Colonic mucosa (tissue), 4 donors: Measurements from ENCODE around the gene KIF21B. TPM values are rescaled to one million over a fixed set of nuclear protein-coding genes. Genes with fewer than 3 reads are reported as not detected.

Experiments used
- DNase-seq: peaks from one replicate; pipeline ENCODE4 v3.0.0-alpha.2; 2020
- H3K27ac ChIP-seq: fragments of 200-600 bp; one replicate; pipeline ENCODE4 v1.8.0; 2021
- H3K27me3 ChIP-seq: fragments of 200-600 bp; one replicate; pipeline ENCODE4 v1.8.0; 2021
- H3K36me3 ChIP-seq: fragments of 200-600 bp; one replicate; pipeline ENCODE4 v1.8.0; 2021
- H3K4me1 ChIP-seq: fragments of 200-600 bp; one replicate; pipeline ENCODE4 v1.8.0; 2021; ENCODE audit warnings: mild to moderate bottlenecking
- H3K4me3 ChIP-seq: fragments of 200-600 bp; one replicate; pipeline ENCODE4 v1.8.0; 2021
- H3K9ac ChIP-seq, 2 donors: one replicate each; pipeline ENCODE4 v1.7.0; 2013; ENCODE audit warnings: control low read depth in 2 of 2, low read depth in 2 of 2, low read length in 2 of 2
- H3K9me3 ChIP-seq: fragments of 200-600 bp; one replicate; pipeline ENCODE4 v1.8.0; 2021
- intact Hi-C: fragments of 100-400 bp; cut with DNase I; formaldehyde crosslinking; loops from one replicate; pipeline ENCODE4 v1.14.1; 2022
- total RNA-seq, 2 donors: library from RNA; stranded (reverse); fragmentation: NEBNext Ultra II Directional in 1 of 2; extraction: Animal tissue kit (Norgen Biotek cat#: 25700) in 1 of 2; gene quantifications; one replicate each; pipeline ENCODE4 v1.2.1, GENCODE V29; 2021
- TF ChIP-seq, protein P1 (sequence below): fragments of 200-600 bp; IDR thresholded peaks from one replicate; pipeline ENCODE4 v1.8.0; 2022; ENCODE audit warnings: antibody characterized with exemption, mild to moderate bottlenecking
- donor health status: healthy.
- donor health status: DM: no; HTN: no; CAD: no.
- donor health status: DM: no; HTN: no; CAD: no.

KIF21B gene
- total RNA-seq, 2 donors from 2014 or later: 3.1 to 10.4 TPM

DNA sequence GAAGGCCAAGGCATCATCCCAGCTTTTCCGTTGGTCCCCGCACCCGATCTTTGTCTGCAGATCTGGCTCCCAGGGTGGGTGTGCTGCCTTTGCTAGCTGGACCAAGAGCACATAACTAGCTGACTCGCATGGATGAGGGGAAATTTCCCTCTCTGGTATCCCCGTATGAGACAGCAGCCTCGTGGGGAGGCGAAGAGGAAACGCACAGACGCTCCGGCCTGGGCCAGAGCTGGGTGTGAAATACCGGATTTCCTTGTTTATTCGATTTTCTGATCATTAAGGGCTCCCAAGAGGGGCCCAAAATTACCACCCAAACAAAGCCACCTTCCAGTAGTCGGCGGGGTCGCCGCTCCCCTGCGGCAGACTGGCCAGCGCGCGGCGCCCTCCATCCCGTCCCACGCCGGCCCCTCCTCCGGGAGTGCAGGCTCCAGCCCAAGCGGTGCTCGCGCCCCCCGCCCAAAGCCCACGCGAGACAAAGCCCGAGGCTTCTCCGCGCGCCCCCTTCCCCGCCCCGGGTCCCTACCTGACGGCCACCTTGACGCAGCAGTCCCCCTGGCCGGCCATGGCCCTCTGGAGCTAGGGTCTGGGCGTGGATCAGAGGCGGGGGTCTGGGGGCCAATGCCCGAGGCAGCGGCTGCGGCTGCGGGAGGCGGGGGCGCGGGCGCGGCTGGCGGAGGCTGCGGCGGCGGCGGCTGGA is 546 bp downstream of the KIF21B start:
- TF ChIP-seq, protein P1, sequence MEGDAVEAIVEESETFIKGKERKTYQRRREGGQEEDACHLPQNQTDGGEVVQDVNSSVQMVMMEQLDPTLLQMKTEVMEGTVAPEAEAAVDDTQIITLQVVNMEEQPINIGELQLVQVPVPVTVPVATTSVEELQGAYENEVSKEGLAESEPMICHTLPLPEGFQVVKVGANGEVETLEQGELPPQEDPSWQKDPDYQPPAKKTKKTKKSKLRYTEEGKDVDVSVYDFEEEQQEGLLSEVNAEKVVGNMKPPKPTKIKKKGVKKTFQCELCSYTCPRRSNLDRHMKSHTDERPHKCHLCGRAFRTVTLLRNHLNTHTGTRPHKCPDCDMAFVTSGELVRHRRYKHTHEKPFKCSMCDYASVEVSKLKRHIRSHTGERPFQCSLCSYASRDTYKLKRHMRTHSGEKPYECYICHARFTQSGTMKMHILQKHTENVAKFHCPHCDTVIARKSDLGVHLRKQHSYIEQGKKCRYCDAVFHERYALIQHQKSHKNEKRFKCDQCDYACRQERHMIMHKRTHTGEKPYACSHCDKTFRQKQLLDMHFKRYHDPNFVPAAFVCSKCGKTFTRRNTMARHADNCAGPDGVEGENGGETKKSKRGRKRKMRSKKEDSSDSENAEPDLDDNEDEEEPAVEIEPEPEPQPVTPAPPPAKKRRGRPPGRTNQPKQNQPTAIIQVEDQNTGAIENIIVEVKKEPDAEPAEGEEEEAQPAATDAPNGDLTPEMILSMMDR: no peak
- no peaks in the 10 kb centered on the region for H3K27me3 ChIP-seq
- peak overlapping the region; percentile 63 for H3K4me3 ChIP-seq
- peaks cover 22% of the 10 kb centered on the region for H3K4me1 ChIP-seq
- intact Hi-C loops: no loop called here
- peak; percentile 32 for DNase-seq
- H3K9me3 ChIP-seq: no peaks in the 10 kb centered on the region
- H3K9ac ChIP-seq: peak overlapping the region; percentile 65 to 73
- H3K36me3 ChIP-seq: no peaks in the 10 kb centered on the region
- H3K27ac ChIP-seq: no peak overlapping the region

DNA sequence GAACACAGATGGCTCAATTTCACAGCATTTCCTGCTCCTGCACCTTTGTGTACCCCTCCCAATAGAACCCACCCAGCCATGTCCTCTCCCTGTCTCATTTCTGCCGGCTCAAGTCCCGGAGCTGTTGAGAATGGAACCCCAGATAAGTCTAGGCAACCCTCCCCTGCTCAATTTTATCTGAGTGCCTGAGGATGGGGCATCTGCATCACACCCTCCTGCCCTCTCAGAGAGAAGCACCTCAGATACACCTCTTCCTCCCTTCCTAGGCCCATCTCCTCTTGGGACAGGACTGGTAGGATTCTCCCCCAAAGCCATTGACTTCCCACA is 1.1 kb downstream of the KIF21B start:
- H3K4me1 ChIP-seq: peaks cover 22% of the 10 kb centered on the region
- H3K27ac ChIP-seq: no peak overlapping the region

DNA sequence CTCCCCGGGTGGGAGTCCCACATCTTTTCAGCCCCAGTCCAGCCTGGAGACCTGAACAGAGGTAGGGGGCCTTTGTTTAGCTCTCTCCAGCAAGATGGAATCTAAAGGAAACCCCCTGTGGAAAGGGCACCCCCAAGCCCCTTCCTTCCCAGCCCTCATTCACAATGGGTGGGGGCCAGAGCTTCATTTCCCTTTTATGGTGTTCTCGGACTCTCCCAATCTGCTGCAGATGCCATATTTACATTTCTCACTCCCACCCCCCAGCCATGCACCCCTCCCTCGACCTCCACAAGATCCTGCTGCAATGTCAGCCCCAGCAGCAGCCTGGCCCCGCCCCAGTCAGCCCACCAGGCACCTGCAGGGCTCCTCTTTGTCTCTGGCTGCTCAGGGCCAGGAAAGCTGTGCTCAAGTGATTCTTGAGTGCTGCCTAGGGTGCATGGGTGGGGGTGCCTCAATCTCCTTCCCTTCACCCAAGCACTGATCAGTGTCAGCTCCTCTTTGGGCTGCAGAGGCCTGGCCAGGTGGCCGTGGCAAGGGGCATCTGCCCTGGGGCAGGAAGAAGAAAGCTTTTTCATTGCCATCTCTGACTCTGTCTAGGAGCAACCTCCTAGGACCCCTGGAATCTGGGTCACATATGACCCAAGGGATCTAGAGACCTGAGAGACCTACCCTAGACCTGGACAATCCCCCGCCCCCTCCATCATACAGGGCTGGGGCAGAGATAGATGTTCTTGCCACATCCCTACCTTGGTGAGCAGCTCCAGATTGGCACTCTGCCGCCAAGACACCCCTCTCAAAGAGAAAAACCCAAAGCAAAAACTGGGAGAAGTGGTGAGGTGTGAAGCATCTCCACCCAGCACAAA is 1.7 kb downstream of the KIF21B start:
- peak overlapping the region; percentile 17 for H3K27ac ChIP-seq
- H3K36me3 ChIP-seq: no peaks in the 10 kb centered on the region
- TF ChIP-seq, protein P1: no peak
- H3K9ac ChIP-seq: peak overlapping the region; percentile 51 to 65
- intact Hi-C loops: no loop called here
- H3K9me3 ChIP-seq: no peaks in the 10 kb centered on the region
- H3K27me3 ChIP-seq: no peaks in the 10 kb centered on the region
- H3K4me3 ChIP-seq: peak overlapping the region; percentile 63
- peaks cover 23% of the 10 kb centered on the region for H3K4me1 ChIP-seq
- no peak for DNase-seq

More for the DNA sequence above, 1.1 kb downstream of the KIF21B start:
- peak overlapping the region; percentile 65 to 73 for H3K9ac ChIP-seq
- H3K36me3 ChIP-seq: no peaks in the 10 kb centered on the region
- intact Hi-C loops: no loop called here
- no peaks in the 10 kb centered on the region for H3K9me3 ChIP-seq
- peak overlapping the region; percentile 63 for H3K4me3 ChIP-seq
- TF ChIP-seq, protein P1: no peak
- DNase-seq: no peak
- H3K27me3 ChIP-seq: no peaks in the 10 kb centered on the region

DNA sequence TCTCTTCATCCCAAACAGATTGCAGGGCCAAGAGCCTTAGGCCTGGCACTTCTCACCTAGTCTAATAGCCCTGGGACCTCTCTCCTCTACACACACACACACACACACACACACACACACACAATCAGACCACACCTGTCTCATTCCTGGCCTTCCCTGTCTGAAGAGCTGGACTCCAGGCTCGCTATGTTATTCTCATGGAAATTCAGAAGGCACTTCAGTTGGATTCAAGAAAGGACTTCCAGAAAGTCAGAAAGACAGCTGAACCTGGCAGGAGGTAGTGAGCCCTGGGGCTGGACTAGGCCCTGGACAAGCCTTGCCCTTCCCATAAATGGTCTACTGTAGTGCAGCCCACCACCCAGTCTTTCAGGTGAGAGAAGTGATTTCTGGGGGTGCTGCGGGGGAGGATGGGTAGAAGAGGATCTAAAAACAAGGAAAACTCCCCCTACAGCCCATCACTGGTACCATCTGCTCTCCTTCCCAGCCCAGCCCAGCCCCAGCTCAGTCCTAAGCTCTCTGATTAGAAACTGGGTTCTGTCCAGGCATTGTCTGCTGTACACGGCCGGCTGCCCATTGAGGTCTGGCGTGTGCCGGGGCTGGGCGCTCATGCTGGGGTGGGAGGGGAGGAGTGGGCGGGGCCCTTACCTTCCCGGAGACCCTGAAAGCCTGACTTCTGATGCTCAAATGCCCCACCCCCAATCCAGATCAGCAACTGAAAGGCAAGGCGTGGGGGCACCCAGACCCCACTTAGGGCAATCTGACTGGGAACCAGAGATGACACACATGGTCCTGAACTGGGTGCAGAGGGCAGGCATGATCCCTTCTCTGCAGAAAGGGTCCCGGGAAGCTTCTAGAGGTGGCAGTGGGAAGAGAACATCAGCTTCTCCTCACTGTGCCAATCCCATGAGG is 2.5 kb downstream of the KIF21B start:
- Histone ChIP-seq H3K4me3 (no peak overlapping the region), H3K4me1 (peaks cover 24% of the 10 kb centered on the region), H3K27me3 (no peaks in the 10 kb centered on the region), H3K9ac (peak overlapping the region; percentile 51 to 68), H3K9me3 (no peaks in the 10 kb centered on the region), H3K27ac (peak overlapping the region; percentile 76), H3K36me3 (no peaks in the 10 kb centered on the region)
- DNase-seq: peak; percentile 43
- TF ChIP-seq, protein P1: no peak
- intact Hi-C loops: no loop called here

DNA sequence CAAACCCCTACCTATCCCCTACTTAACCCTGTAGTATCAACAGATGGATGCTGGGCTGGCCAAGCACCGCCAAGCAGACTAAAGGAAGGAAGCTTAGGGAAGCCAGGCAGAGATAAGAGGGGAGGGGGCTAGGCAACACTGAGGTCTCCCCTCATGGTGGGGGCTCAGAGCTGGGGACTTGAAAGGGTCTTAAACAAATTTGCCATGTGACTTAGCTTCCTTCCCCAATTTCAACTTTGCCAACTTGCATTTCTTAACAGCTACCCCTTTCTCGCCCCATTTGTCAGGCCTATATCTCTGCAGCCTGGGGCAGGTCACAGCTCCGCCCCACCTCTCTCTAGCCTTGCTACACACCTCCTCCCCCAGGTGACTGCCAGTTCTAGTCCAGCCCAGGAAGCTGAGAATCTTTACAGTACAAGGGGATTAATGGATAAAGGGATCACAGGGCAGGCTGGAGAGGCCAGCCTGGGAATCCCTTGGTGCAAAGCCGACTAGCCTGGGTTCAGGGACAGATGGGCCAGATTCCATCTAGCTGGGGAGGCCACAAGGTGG is 3.4 kb downstream of the KIF21B start:
- Histone ChIP-seq H3K27me3 (no peaks in the 10 kb centered on the region), H3K9ac (peak overlapping the region; percentile 28 to 68), H3K4me3 (no peak overlapping the region), H3K4me1 (peaks cover 31% of the 10 kb centered on the region), H3K9me3 (no peaks in the 10 kb centered on the region), H3K36me3 (no peaks in the 10 kb centered on the region), H3K27ac (peak overlapping the region; percentile 76)
- intact Hi-C loops: no loop called here
- TF ChIP-seq, protein P1: no peak
- peak; percentile 69 for DNase-seq
